Chondrocyte (in vitro differentiated cells): ENCODE data around the gene SHROOM1. TPM values are rescaled to one million over a fixed set of nuclear protein-coding genes. Genes with fewer than 3 reads are reported as not detected.

Experiments used
- DNase-seq: peaks from one replicate; pipeline ENCODE4 v3.0.0; 2021; ENCODE audit warnings: mixed read lengths, low spot score
- H3K27ac Mint-ChIP-seq: one replicate; pipeline ENCODE4 v1.8.0; 2021; ENCODE audit warnings: mild to moderate bottlenecking, moderate library complexity, mixed read lengths; ENCODE audit not compliant: unreplicated experiment
- H3K27me3 Mint-ChIP-seq: 2 replicates; pipeline ENCODE4 v1.8.0; 2021; ENCODE audit warnings: low read depth, mixed read lengths
- H3K36me3 Mint-ChIP-seq: 2 replicates; pipeline ENCODE4 v1.8.0; 2021; ENCODE audit warnings: low read depth, mixed read lengths
- H3K4me1 Mint-ChIP-seq: 2 replicates; pipeline ENCODE4 v1.8.0; 2021; ENCODE audit warnings: low read depth, mild to moderate bottlenecking, mixed read lengths
- H3K4me3 Mint-ChIP-seq: one replicate; pipeline ENCODE4 v1.8.0; 2021; ENCODE audit warnings: mild to moderate bottlenecking, moderate library complexity, mixed read lengths; ENCODE audit not compliant: unreplicated experiment
- H3K9me3 Mint-ChIP-seq: 2 replicates; pipeline ENCODE4 v1.8.0; 2021; ENCODE audit warnings: low read depth, mixed read lengths
- total RNA-seq: library from RNA; stranded (reverse); gene quantifications from 3 replicates; pipeline ENCODE4 v1.2.1, GENCODE V29; 2021
- TF ChIP-seq, protein P1 (sequence below): fragments of 200-600 bp; sonication (generic); IDR thresholded peaks from 2 replicates; pipeline ENCODE4 v1.5.0; 2021; ENCODE audit warnings: antibody characterized with exemption, mild to moderate bottlenecking, moderate library complexity

The SHROOM1 gene
- total RNA-seq, 1 donor from 2014 or later = 6.5 TPM

DNA sequence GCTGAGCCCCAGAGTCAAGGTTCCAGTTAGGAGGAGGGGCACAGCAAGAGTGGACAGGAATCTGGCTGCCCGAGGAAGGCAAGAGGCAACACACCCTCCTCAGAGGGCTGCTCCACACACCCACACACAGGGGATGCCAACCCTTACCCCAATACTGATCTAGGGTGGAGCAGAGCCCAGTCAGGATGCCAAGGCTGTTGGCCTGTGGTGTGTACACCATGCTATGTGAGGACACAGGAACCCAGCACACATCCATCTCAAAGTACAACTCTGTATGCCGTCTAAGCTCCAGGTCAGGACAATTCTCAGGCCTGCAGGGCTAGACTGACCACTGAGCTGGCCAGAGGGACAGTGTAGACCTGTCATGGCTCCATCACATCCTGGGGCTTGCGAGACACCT is 56.0 kb downstream of the SHROOM1 start:
- no peaks in the 10 kb centered on the region for H3K9me3 Mint-ChIP-seq
- peaks cover 66% of the 10 kb centered on the region for H3K4me1 Mint-ChIP-seq
- no peaks in the 10 kb centered on the region for H3K27me3 Mint-ChIP-seq
- H3K27ac Mint-ChIP-seq = peak overlapping the region; percentile 80
- H3K4me3 Mint-ChIP-seq = peak overlapping the region; percentile 80
- TF ChIP-seq, protein P1, sequence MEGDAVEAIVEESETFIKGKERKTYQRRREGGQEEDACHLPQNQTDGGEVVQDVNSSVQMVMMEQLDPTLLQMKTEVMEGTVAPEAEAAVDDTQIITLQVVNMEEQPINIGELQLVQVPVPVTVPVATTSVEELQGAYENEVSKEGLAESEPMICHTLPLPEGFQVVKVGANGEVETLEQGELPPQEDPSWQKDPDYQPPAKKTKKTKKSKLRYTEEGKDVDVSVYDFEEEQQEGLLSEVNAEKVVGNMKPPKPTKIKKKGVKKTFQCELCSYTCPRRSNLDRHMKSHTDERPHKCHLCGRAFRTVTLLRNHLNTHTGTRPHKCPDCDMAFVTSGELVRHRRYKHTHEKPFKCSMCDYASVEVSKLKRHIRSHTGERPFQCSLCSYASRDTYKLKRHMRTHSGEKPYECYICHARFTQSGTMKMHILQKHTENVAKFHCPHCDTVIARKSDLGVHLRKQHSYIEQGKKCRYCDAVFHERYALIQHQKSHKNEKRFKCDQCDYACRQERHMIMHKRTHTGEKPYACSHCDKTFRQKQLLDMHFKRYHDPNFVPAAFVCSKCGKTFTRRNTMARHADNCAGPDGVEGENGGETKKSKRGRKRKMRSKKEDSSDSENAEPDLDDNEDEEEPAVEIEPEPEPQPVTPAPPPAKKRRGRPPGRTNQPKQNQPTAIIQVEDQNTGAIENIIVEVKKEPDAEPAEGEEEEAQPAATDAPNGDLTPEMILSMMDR = no peak
- DNase-seq = peak; percentile 40
- no peaks in the 10 kb centered on the region for H3K36me3 Mint-ChIP-seq

DNA sequence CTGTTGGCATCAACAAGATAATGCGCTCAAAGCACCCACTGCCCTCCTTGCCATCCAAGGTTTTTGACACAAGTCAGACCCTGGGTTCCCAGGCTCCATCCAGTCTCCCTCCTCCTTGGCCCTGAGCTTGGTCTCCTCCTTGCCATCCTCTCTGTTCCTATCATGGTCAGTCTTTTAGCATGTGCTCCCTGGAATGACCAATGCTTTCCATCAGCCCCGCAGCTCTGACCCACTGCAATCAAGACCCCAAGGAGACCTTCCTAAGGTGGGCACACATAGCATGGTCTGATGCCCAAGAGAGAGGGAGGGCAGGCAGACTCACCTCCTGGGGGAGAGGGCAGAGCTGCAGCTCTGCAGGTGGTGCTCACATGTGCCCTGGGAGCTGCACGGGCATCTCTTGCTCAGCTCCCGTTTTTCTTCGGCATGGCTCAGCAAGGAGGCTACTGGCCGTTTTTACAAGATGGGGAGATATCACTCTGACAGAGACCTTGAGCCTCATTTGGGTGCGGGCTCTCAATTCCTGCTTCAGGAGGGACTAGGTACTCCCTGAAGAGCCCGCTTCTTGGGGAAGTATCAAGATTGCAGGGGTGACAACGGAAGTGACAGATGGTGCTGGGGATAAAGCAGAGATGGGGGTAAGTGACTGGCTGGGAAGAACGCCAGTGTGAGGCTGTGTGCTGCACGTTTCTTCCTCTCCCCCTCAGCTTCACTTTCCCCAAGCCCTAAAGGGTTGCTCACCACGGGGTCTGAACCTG is 56.7 kb downstream of the SHROOM1 start:
- TF ChIP-seq, protein P1 = no peak
- H3K4me1 Mint-ChIP-seq = peaks cover 72% of the 10 kb centered on the region
- H3K9me3 Mint-ChIP-seq = no peaks in the 10 kb centered on the region
- H3K36me3 Mint-ChIP-seq = no peaks in the 10 kb centered on the region
- H3K27ac Mint-ChIP-seq = peak overlapping the region; percentile 80
- H3K27me3 Mint-ChIP-seq = no peaks in the 10 kb centered on the region
- H3K4me3 Mint-ChIP-seq = no peak overlapping the region
- peak; percentile 57 for DNase-seq

DNA sequence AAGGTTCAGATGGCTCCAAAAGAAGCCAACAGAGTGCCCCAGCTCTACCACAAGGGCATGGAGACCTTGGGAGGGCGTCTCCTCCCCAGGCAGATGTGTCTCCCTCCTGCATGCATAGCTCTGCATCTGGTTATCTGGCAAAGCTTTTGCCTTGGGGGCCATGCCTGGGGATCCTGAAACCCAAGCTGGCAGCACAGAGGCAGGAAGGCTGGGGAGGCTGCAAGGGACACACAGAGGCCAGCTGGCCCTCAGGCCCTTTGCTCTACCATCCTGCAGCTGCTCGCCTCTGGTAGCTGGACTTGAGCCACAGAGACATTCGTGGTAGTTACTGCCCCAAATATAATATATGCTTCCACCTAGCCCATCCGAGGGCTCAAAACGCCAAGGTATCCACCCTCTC is 57.3 kb downstream of the SHROOM1 start:
- Mint-ChIP-seq H3K36me3 (no peaks in the 10 kb centered on the region), H3K4me3 (no peak overlapping the region), H3K27me3 (no peaks in the 10 kb centered on the region), H3K4me1 (peaks cover 75% of the 10 kb centered on the region), H3K27ac (peak overlapping the region; percentile 95), H3K9me3 (no peaks in the 10 kb centered on the region)
- peak; percentile 35 for DNase-seq
- TF ChIP-seq, protein P1 = no peak

DNA sequence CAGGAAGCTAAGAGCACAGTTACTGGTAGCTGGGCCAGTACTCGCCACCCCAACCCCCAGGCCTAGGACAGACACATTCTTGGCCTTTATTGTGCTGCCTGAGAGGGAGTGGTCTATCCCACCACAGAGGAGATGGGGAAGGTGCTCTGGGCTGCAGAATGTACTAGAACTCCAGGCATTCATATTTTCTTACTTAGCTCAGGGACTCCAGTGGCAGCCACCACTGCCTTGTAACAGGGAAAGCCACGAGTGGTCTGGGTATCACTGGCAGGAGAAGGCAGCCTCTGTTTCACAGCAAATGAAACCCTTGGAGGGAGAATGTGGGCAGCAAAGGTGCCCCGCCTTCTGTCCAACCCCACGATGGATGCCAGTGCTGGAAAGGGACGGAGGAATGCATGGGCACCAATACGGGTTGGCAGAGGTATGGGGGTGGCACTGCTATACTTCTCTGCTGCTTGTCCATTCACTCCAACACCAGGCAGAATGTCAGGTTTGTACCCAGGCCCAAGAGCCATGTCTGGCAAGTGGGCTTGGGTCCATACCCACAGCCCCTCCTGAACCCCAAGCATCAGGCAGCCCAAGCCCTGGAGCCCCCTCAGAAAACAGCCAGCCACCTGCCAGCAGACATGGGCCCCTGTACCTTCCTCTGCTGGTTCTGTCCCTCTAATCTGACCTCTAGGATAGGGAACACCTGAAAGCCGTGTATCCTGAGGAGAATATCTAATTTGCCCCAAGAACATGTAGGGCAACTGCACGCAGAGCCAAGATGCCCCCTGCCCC is 58.0 kb downstream of the SHROOM1 start:
- TF ChIP-seq, protein P1 = no peak
- Mint-ChIP-seq H3K27me3 (no peaks in the 10 kb centered on the region), H3K9me3 (no peaks in the 10 kb centered on the region), H3K27ac (peak overlapping the region; percentile 95), H3K4me3 (no peak overlapping the region), H3K4me1 (peaks cover 77% of the 10 kb centered on the region), H3K36me3 (no peaks in the 10 kb centered on the region)
- peak; percentile 47 for DNase-seq

Other genes starting within 250 kb of the SHROOM1 start
- gene IL13, start 172.5 kb downstream of the SHROOM1 start, total RNA-seq = not detected in 3 replicates
- gene IL4, start 156.7 kb downstream of the SHROOM1 start, total RNA-seq = not detected in 3 replicates
- 15.0 to 16.4 TPM (median 16.2 TPM) in 3 replicates for gene KIF3A, start 93.1 kb downstream of the SHROOM1 start, total RNA-seq
- gene CCNI2, start 83.2 kb downstream of the SHROOM1 start, total RNA-seq = 0.15 TPM in 1 of 3 replicates, not detected in the others
- 86.0 to 128 TPM (median 127 TPM) in 3 replicates for gene SEPTIN8, start 53.4 kb downstream of the SHROOM1 start, total RNA-seq
- not detected in 3 replicates for gene SOWAHA, start 17.3 kb downstream of the SHROOM1 start, total RNA-seq
- gene GDF9, start 35.8 kb upstream of the SHROOM1 start, total RNA-seq = 0.29 to 0.38 TPM (median 0.30 TPM) in 3 replicates
- 378 to 436 TPM (median 403 TPM) in 3 replicates for gene UQCRQ, start 36.0 kb upstream of the SHROOM1 start, total RNA-seq
- gene LEAP2, start 43.0 kb upstream of the SHROOM1 start, total RNA-seq = 0.35 to 0.72 TPM (median 0.60 TPM) in 3 replicates
- 104 to 128 TPM (median 122 TPM) in 3 replicates for gene AFF4, start 133.0 kb upstream of the SHROOM1 start, total RNA-seq
- gene ZCCHC10, start 195.9 kb upstream of the SHROOM1 start, total RNA-seq = 19.8 to 21.9 TPM (median 19.9 TPM) in 3 replicates
- gene HSPA4, start 221.4 kb upstream of the SHROOM1 start, total RNA-seq = 112 to 117 TPM (median 112 TPM) in 3 replicates